ENCODE results near the gene CLNK.
"Not testable (repeated sequence)": the region's sequence is repeated elsewhere in the genome, so short reads cannot be mapped to it uniquely, and the experiment has no call there.

The CLNK gene

GRCh38 chr4:10661047-10661446 lies 23.5 kb downstream of the CLNK start:
- no peak for DNase-seq (ENCODE audit: low read depth in 2 of 2)

- DNase-seq (ENCODE audit: low read depth in 2 of 2): no peak
These were observed 25.3 kb downstream of the CLNK start for GRCh38 chr4:10659251-10659650.

GRCh38 chr4:10656988-10657387 lies 27.6 kb downstream of the CLNK start:
- DNase-seq (ENCODE audit: low read depth in 2 of 2): no peak

DNA sequence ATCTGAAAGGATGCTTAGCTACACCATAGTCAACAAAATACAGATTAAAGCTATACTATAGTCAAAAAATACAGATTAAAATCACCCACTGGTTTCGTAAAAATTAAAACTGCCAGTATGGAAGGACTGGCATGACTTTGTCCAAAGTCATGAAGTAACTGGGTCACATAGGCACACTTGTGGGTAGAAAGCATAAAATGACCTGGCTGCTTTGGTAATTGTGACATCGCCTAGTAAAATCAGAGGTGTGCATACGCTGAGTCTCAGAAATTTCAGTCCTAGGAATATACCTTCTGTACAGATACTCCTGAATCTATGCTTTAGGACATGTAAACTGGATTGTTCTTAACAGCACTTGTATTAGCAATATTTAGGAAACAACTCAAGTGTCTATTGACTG lies 28.1 kb downstream of the CLNK start:
- DNase-seq (ENCODE audit: low read depth in 2 of 2): no peak

- DNase-seq (ENCODE audit: low read depth in 2 of 2): no peak
These were observed 28.6 kb downstream of the CLNK start for GRCh38 chr4:10655968-10656367.

DNA sequence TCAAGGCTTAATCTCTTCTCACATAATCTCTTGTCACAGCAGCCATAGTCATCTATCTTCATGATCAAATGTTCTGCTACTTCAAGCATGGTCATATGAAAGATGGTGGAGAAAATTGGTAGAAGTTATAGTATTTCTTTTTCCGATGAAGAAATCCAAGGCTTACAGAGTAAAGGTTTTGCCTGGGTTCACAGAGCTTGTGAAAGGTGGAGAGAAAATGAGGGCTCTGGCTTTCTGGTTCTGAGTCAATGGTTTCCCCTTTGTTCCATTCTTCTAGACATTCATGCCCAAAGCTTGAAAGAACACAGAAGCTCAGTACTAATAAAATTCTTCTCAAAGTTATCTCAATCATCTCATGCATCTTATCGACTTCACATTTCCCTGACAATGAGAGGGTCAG lies 36.1 kb downstream of the CLNK start:
- no peak for DNase-seq (ENCODE audit: low read depth in 2 of 2)

- no peak for DNase-seq (ENCODE audit: low read depth in 2 of 2)
These were observed 36.7 kb downstream of the CLNK start for GRCh38 chr4:10647846-10648245.

- no peak for DNase-seq (ENCODE audit: low read depth in 2 of 2)
These were observed 40.8 kb downstream of the CLNK start for GRCh38 chr4:10643600-10644425.

DNA sequence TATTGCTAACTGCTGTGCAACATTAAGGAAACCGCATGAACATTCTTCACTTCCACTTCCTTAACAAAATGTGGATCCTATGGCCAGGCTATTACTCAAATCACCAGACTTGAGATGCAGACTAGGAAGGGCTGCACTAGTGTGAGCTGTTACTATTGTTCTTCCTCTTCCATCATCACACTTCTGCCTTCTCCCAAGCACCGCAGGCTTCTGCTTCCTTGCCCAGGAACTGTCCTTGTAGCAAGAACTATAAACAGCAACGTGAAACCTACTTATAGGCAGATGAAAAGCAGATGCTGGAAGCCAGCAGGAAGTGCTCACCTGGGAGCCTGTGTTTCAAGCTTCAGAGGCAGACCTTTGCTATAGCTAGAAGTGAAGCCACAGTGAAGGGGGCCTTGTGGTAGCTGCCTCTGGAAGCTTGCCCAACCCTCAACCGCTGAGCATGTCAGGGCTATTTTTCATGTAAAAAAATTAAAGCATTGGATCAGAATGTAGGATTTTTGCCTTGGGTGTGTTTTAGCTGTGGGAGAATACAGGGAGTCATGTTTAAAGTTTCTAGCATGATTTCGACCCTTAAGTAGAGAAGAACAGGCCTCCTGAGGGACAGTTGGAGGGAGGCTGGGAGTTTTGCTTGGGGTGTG lies 43.9 kb downstream of the CLNK start:
- DNase-seq (ENCODE audit: low read depth in 2 of 2): no peak

GRCh38 chr4:10639664-10640063 lies 44.9 kb downstream of the CLNK start:
- DNase-seq (ENCODE audit: low read depth in 2 of 2): no peak

DNA sequence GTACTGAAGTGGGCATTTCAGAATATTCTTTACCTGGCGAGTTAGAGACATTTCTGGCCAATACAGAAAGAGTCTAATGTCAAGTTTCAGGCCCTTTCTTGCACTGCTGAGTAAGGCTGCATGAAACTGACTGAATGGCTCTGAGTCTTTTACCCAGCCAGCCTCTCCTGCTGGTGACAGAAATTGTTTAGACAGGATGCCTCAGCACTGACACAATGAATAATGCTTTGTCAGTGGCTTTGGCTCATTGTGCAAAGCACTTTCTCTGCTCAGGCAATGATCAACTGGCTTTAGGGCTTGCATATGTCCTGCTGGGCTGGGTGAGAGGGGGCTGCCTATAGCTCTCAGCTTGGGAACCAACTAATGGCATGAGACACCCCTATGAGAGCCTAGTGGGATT lies 45.5 kb downstream of the CLNK start:
- no peak for DNase-seq (ENCODE audit: low read depth in 2 of 2)

- no peak for DNase-seq (ENCODE audit: low read depth in 2 of 2)
These were observed 49.5 kb downstream of the CLNK start for GRCh38 chr4:10635091-10635490.

- DNase-seq (ENCODE audit: low read depth in 2 of 2): no peak
These were observed 55.2 kb downstream of the CLNK start for GRCh38 chr4:10629394-10629793.

- no peak for DNase-seq (ENCODE audit: low read depth in 2 of 2)
These were observed 59.4 kb downstream of the CLNK start for GRCh38 chr4:10625131-10625530.

DNA sequence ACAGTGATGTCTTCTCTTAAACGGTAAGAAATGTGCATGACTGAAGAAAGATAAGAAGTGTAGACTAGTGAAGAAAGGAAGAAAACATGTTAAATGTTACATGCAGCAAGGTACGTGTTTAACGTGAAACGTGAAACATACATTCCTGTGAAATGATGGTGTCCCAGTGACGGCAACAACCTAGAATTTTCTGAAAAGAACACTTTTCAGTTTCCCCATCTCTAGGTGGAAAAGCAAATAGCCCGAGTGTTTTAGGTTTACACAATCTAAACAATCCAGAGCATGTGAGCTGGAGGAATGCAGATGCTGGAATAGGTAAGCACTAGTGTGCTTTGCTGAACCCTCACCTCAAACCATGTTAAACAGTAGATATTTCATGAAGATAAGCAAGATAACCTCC lies 60.7 kb downstream of the CLNK start:
- DNase-seq (ENCODE audit: low read depth in 2 of 2): no peak

GRCh38 chr4:10623241-10623640 lies 61.3 kb downstream of the CLNK start:
- DNase-seq (ENCODE audit: low read depth in 2 of 2): no peak

- DNase-seq (ENCODE audit: low read depth in 2 of 2): no peak
These were observed 61.8 kb downstream of the CLNK start for GRCh38 chr4:10622728-10623127.

- no peak for DNase-seq (ENCODE audit: low read depth in 2 of 2)
These were observed 63.6 kb downstream of the CLNK start for GRCh38 chr4:10620935-10621488.

- no peak for DNase-seq (ENCODE audit: low read depth in 2 of 2)
These were observed 64.7 kb downstream of the CLNK start for GRCh38 chr4:10619855-10620254.

GRCh38 chr4:10619220-10619619 lies 65.3 kb downstream of the CLNK start:
- DNase-seq (ENCODE audit: low read depth in 2 of 2): no peak

- not testable (repeated sequence) for DNase-seq (ENCODE audit: low read depth in 2 of 2)
These were observed 69.6 kb downstream of the CLNK start for GRCh38 chr4:10614926-10615325.

DNA sequence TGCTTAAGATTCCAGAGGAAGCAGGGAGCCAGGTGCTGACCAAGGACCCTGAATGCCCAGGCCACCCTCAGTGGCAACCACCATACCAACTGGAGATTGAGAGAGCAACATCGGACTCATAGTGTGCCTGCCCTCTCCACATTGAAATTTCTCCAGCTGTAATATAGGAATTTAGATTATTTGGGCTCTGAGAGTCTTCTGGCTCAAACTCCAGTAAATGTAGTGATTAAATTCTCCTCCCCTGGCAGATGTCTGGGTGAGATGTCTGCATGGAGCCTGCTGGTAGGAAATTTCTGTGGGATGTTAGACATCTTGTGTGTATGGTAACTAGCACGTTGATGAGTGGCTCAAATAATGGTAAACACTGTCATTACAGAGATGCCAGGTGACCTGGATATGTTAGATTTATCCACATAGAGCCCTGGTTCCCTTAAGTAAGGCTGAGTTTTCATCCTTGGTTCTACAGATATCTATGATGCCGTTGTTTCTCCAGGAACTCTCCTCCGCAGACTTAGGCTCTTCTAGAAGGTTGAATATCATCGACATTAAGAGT lies 70.6 kb downstream of the CLNK start:
- no peak for DNase-seq (ENCODE audit: low read depth in 2 of 2)

- no peak for DNase-seq (ENCODE audit: low read depth in 2 of 2)
These were observed 72.1 kb downstream of the CLNK start for GRCh38 chr4:10612476-10612875.

All from stimulated activated CD4-positive, alpha-beta T cell treated with anti-CD3 and anti-CD28 coated beads, Interleukin-12 subunit alpha, Interleukin-12 subunit beta, amount 100 ng/mL, for 24 hours (primary cell).